Upper lobe of left lung (tissue), 4 donors: ENCODE data around the gene NFKBIL1.

Experiments
- CTCF ChIP-seq, 6 experiments: fragments of 450-650 bp in 4 of 6; fragments of 200-600 bp in 2 of 6; sonication (generic) in 2 of 6; IDR thresholded peaks; one replicate each; pipeline ENCODE4 v1.5.1; 2016 to 2019; ENCODE audit warnings: antibody characterized with exemption in 6 of 6
- EP300 ChIP-seq, 4 donors: sonication (generic); formaldehyde crosslinking; IDR thresholded peaks; one replicate each; pipeline ENCODE4 v1.5.1; 2017; ENCODE audit warnings: antibody characterized with exemption in 4 of 4, control low read depth in 2 of 4
- POLR2A ChIP-seq, 4 donors: fragments of 450-650 bp; IDR thresholded peaks; one replicate each; pipeline ENCODE4 v1.5.1; 2016 to 2017; ENCODE audit warnings: antibody characterized with exemption in 4 of 4, mild to moderate bottlenecking in 2 of 4

- TF ChIP-seq CTCF (IDR thresholded peaks at IDR 0.05) (no peak), EP300 (IDR thresholded peaks at IDR 0.05) (no peak), POLR2A (IDR thresholded peaks at IDR 0.05) (no peak)
Observed at GRCh38 chr6:31534521-31535040, 12.8 kb upstream of the NFKBIL1 start.
